ENCODE measurements around the gene RINL.

RINL gene

DNA sequence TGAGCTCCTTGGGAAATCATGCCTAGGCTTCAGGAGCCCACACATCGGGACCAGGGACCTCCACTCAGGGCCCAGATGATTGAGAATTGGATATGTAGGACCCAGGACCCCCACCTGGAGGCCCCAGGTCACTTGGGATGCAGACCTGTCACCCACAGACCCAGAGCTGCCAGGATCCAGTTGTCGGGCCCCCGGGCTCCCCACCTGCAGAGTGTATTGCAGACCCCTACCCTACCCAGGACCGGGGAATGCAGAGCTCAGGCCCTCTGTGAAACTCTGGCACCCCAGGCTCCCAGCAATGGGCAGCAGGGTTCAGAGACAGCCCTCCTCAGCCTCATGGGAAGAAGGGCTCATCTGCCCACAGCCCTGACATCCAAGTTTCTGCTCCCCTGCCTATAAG is 27.5 kb upstream of the RINL start:
- no peak overlapping the region for H3K4me3 ChIP-seq (ENCODE audit: low read depth, low read length)
- in situ Hi-C loops (cut with HindIII; ENCODE audit: low sequenced_read_pairs) = no loop called here
- no peak for TF ChIP-seq CTCF (IDR thresholded peaks at IDR 0.05; ENCODE audit: low read depth, low read length, missing control alignments)
- no peak for DNase-seq (ENCODE audit: low read depth)

DNA sequence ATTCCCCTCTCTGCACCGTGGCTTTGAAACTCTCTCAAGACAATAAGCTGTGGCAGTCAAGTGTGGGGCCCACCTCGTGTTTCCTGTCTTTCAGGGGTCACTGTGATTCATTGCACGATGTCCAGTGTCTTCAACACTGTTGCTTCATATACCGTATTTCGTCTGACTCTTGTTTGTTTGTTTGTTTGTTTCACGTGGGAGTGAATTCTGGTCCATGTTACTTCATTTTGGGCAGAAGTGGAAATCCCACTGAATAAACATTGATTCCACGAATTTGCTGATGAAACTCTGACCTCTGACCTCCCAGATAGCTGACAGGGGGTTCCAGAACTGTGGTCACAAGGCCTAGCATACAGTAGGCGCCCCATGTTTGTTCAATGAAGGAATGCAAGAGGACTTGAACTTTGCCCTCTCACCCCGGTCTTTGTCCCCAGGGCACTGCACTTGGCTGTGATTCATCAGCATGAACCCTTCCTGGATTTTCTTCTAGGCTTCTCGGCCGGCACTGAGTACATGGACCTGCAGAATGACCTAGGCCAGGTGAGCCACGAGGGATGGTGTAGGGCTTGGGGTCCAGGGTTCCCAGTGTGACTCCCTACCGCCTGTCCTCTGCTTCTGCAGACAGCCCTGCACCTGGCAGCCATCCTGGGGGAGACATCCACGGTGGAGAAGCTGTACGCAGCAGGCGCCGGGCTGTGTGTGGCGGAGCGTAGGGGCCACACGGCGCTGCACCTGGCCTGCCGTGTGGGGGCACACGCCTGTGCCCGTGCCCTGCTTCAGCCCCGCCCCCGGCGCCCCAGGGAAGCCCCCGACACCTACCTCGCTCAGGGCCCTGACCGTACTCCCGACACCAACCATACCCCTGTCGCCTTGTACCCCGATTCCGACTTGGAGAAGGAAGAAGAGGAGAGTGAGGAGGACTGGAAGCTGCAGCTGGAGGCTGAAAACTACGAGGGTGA is 26.8 kb upstream of the RINL start:
- no peak for TF ChIP-seq CTCF (IDR thresholded peaks at IDR 0.05; ENCODE audit: low read depth, low read length, missing control alignments)
- no peak for DNase-seq (ENCODE audit: low read depth)
- in situ Hi-C loops (cut with HindIII; ENCODE audit: low sequenced_read_pairs) = no loop called here
- no peak overlapping the region for H3K4me3 ChIP-seq (ENCODE audit: low read depth, low read length)

GRCh38 chr19:38901683-38902082 is 23.6 kb upstream of the RINL start:
- TF ChIP-seq CTCF (IDR thresholded peaks at IDR 0.05; ENCODE audit: low read depth, low read length, missing control alignments) = no peak
- in situ Hi-C loops (cut with HindIII; ENCODE audit: low sequenced_read_pairs) = no loop called here
- H3K4me3 ChIP-seq (ENCODE audit: low read depth, low read length) = no peak overlapping the region
- DNase-seq (ENCODE audit: low read depth) = no peak

DNA sequence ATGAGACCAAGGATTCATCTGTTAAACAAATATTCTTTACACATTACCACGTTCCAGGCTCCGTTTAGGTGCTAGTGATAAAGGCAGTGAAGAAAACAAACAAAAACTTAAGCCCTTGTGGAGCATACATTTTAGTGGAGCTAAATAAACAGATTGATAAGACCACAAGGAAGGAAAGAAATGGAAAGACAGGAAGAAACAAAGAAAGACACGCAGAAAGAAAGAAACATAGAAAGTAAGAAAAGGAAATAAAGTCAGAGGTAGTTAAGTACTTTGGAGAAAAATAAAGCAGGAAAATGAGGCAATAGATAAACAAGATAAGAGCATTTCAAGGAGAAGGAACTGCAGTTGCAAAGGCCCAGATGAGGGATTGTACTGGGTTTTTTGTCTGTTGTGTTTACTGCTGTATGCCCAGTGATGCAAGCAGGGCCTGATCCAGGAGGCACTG is 22.7 kb upstream of the RINL start:
- DNase-seq (ENCODE audit: low read depth) = no peak
- peak overlapping the region; percentile 75 for H3K4me3 ChIP-seq (ENCODE audit: low read depth, low read length)
- TF ChIP-seq CTCF (IDR thresholded peaks at IDR 0.05; ENCODE audit: low read depth, low read length, missing control alignments) = no peak

DNA sequence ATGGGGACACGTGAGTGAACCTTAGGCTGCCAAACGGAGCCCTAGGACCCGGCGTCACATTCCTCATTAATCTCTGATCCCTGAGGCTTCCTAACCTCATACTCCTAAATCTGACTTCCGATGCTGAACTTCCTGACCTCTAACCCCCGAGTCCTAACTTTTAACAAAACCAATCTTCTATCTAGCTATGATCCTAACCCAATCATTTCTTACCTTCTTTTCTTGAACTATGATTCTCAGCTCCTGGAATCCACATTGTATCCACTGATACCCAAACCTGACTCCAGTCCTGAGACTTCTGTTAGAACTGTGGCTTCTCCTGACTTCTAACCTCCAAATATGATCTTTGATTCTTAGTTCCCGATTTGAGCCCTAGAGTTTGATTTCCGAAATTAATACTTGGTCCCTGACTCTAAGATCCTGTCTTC is 22.1 kb upstream of the RINL start:
- no peak for DNase-seq (ENCODE audit: low read depth)
- TF ChIP-seq CTCF (IDR thresholded peaks at IDR 0.05; ENCODE audit: low read depth, low read length, missing control alignments) = no peak
- in situ Hi-C loops (cut with HindIII; ENCODE audit: low sequenced_read_pairs) = no loop called here

More for the DNA sequence above, 22.7 kb upstream of the RINL start:
- in situ Hi-C loops (cut with HindIII; ENCODE audit: low sequenced_read_pairs) = no loop called here

DNA sequence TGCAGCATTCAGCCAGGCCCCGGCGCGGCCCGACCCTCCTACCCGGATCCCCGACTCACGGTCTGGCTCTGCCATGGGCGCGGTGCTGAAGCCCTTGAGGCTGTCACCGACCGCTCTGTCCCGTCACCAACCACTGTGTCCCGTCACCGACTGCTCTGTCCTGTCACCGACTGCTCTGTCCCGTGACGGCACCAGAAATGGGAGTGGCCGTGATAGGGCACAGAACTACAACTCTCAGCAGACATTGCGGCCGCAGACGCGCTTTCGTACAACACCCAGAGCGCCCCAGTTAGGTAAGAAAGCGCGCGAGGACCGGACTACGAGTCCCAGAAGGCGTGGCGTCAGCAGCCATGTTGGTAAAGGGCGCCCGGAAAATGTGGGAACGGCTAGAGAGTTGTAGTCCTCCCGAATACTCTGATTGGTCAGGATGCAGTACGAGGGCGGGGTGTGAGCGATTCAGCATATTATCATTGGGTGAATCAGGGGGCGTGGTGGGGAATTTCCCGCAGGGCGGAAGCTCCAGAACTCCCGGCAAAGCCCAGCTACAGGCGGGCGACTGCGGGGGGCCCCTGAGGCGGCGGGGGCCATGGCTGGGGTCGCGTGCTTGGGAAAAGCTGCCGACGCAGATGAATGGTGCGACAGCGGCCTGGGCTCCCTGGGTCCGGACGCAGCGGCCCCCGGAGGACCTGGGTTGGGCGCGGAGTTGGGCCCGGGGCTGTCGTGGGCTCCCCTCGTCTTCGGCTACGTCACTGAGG is 21.5 kb upstream of the RINL start, which contains the start of the genes NFKBIB and SIRT2:
Gene NFKBIB (plus strand): TSS at position 523 of the 755 bp plus-strand sequence. CDS start 64 bp downstream, at position 587.
Gene SIRT2 (minus strand): TSS at position 172 of the 755 bp plus-strand sequence. CDS start 97 bp downstream, at position 75.
- H3K4me3 ChIP-seq (ENCODE audit: low read depth, low read length) = peak within 1 kb of the TSS; percentile 75
- in situ Hi-C loops (cut with HindIII; ENCODE audit: low sequenced_read_pairs) = no loop called here
- DNase-seq (ENCODE audit: low read depth) = peak; percentile 99
- TF ChIP-seq CTCF (IDR thresholded peaks at IDR 0.05; ENCODE audit: low read depth, low read length, missing control alignments) = no peak

More for the DNA sequence above, 22.1 kb upstream of the RINL start:
- H3K4me3 ChIP-seq (ENCODE audit: low read depth, low read length) = peak overlapping the region; percentile 75

All from astrocyte of the cerebellum (primary cell).